ENCODE results near the gene GATA2.

Gene GATA2

DNA sequence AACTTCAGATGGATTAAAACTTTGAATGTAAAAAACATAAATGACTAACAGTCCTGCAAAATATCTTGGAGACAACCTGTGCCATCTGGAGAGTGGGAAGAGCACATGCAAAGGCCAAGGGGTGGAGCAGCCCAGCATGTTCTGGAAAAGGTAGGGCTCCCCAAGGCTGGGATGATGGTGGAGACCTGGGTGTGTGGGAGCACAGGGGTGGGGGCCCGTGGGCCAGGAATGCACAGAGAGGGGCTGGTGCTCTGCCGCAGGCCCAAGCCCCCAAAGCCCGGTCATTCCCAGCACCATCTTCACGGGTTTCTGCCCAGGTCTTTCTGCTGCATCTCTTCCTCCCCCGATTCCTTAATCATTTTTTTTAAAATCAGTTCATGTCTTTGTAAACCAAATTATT is 9.7 kb upstream of the GATA2 start:
- DNase-seq (ENCODE audit: low read depth, low spot score) = no peak

DNA sequence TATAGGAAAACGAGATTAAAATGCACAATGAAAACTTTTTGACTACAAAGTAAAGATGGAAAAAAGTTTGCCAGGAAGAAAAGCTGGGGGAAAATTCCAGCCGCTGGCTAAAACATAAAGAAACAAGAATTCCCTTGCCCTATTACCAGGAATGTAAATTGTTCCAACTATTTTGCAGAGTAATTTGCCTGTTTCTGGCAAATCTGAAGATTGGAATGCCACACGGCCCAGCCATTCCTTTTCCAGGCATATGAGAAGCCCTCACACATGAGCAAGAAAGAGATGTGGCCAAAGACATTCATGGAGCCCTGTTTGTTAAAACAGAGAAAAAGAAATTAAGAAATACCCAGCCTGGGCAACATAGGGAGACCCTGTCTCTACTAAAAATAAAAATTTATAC is 8.4 kb upstream of the GATA2 start:
- no peak for DNase-seq (ENCODE audit: low read depth, low spot score)

DNA sequence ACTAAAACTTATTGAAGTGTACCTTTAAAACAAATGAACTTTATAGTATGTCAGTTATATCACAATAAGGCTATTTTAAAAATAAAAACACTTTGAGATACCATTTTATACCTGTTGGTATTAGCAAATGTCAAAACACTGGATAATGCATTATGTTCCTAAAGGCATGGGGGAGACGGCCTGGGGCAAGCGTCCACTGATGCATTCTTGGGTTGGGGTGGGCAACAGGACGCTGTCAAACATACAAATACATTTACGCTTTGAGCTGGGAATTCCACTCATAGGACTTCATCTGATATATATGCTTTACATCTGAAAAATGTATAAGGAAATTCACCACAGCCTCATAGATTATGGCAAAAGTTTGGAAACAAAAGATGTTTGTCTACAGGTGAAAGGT is 7.6 kb upstream of the GATA2 start:
- no peak for DNase-seq (ENCODE audit: low read depth, low spot score)

DNA sequence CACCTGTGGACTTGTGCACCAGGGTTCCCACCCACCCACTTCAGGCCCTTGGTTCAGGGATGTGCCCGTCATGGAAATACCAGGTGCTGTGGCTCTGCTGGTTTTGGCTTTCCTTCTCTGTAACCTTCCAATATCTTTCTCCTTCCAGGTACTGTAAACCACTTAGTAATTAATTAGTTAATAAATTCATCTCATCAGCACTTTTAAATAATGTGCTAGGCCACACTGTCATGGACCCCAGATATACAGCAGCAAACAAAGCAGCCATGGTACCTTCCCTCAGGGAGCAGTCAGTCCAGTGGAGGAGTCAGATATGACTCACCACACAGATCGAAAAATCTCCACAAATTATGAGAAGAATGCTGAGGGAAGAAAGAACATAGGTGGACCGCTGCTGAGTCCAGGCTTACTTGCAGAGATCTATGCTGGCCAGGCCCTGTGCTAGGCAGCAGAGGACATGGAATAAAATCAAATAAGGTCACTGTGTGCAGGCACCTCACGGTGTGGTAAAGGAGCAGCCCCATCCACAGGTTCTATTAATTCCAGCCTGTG is 6.8 kb upstream of the GATA2 start:
- DNase-seq (ENCODE audit: low read depth, low spot score) = no peak

DNA sequence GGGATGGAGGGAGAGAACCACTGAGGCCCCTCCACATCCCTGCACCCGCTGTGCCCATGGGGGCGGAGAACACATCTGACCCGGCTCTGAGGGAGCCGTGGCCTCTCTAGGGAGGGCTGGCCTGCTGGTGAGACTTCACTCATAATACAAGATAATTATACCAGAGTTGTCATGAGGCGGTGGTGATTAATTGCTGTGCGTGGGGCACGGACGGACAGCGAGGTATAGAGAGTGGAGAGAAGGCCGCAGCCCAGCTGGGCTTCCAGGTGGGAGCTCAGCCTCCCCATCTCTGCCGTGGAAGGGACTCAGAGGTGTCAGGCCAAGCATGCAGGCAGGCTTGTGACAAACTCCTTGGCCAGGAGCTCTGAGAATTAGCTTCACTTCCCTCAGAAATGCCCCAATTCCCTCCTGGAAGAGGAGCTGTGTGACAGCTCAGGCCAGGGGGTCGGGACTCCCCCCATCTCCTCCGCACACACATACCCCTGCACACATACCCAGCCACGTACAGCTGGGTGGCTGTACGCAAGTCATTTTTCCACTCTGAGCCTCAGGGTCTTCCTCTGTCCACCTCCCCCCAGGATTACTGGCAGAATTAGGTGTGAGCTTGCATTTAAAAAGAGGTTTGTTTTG is 6.0 kb upstream of the GATA2 start:
- DNase-seq (ENCODE audit: low read depth, low spot score) = peak; percentile 53

DNA sequence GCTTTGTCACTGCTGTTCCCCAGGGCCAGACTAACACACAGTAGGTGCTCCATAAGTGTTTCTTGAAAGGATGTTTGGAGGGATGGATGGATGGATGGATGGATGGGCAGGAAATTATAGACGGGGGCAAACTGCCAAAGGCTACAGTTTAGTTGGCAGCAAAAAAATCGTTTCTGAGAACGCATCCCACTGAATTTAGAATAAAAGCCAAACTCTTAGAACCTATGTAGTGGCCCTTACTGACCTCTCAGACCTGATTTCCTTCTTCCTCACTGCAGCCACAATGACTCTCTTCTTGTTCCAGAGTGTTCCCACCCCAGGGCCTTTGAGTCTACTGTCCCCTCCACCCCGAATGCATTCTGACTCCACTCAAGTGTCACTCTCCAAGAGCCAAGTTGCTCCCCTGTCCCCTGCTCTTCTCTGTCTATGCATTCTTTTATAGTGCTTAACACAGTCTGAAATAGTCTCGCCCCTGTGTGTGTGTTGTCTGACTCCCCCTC is 5.2 kb upstream of the GATA2 start:
- no peak for DNase-seq (ENCODE audit: low read depth, low spot score)

DNA sequence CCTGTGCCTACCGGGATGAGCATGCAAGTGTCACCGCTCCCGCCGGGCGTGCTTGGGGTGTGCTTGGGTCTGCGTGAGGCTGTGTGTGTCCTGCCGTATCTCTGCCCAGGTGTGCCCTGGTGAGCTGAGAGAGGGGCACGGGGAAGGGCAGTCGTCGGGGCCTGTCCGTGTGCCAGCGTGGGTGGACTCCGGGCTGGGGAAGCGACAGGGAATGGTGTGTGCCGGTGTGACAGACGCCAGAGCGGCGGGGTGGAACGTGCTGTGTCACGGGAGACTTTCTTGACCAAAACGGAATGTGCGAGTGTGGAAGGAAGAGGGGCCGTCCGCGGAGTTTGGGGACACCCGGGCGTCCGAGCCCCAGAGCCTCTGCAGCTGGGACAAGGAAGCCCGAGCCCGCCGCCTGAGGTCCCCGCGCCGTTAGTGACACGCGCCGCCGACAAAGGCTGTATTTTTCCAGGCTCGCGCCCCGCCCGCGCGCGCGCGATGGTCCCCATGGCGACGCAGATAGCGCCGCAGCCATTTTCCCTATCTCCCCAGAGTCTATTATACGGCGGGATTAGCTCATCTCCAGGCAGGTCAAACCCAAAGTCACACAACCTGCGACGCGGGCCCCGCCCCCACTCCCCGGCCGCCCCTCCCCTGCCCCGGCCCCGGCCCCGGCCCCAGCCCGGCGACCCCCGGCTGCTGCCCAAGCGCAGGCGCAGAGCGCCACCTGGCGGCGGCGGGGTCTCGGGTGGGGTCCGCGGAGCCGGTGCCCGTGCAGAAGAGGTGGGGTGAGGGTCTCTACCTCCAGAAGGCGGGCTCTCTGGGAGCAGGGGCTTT is 4.5 kb upstream of the GATA2 start:
- DNase-seq (ENCODE audit: low read depth, low spot score) = peak; percentile 87

DNA sequence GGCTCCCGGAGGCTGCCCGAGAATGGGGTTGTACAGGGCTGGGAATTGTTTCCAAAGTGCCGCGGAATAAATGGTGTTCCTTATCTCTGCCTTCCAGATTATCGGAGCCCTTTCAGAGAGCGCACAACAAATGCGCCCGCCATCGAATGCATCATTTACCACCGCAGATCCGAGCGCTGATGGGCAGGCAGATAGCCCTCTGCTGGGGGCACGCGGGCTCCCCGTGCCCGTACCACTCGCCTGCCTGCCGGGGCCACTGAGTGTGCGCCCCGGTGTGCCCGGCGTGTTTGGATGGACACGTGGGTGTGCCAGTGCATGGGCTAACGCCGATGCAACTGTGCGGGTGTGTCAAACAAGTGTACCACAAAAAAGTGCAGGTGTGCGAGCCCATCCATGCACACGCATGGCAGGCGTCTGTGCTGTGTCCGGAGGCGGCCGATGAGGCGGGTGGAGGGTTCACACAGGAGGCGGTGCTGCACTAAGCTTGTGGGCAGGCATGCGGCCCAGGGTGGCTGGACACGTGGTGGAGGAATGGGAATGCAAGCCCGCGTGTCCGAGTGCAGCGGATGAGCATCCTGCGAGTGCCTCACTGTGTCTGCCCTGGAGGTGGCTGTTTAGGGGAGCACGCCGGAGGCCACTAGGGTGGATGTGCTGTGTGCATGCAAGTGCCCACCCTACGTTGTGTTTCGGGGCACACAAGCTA is 3.8 kb upstream of the GATA2 start:
- DNase-seq (ENCODE audit: low read depth, low spot score) = peak; percentile 57

DNA sequence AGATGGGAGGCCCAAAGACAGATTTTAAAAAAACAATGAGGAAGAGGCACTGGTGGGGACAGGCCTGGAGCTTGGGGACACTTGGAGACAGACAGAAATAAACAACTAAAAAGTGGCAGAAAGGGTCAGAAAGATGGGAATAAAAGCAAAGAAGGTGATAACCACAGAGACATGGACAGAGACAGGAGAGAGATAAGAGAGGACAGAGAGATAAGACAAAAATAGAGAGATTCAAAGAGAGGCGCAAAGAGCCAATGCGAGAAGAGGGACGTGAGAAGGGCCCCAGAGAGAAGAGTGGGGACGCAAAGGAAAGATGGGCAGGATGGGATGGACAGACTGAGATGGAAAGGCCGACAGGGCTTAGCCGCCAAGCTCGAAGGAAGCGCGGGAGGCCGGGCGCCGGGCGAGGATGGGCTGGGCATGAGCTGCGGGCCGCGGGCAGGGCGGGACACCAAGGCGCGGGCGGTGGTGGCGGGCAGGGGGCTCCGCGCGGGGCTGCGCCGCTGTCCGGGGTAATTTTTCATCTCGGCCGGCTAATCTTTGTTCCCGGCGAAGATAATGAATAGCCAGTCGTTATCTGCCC is 3.1 kb upstream of the GATA2 start:
- DNase-seq (ENCODE audit: low read depth, low spot score) = peak; percentile 8

DNA sequence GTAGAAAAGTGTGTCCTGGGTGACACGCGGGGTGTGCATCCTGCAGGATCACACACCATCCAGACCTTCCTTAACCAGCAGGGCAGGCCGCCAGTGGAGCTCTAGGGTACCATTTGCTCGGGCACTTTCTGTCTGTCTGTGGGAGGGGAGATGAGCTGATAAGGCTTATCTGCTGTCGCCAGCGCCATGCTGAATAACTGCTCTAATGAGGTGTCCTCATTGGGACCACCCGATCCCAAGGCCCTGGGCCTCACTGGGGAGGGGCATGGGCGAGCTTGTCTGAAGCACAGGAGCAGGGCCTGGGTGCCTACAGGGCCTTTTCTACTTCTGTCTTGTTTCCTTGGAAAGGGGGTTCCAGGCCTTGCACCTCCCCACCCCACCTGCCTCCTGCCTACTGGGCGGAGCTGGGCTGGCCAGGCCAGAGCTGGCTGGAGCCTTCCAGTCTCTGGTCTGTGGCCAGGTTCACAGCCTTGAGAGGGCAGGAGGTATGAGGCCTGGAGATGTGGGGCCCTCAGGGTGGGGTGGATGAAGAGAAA is 2.5 kb upstream of the GATA2 start:
- peak; percentile 30 for DNase-seq (ENCODE audit: low read depth, low spot score)

DNA sequence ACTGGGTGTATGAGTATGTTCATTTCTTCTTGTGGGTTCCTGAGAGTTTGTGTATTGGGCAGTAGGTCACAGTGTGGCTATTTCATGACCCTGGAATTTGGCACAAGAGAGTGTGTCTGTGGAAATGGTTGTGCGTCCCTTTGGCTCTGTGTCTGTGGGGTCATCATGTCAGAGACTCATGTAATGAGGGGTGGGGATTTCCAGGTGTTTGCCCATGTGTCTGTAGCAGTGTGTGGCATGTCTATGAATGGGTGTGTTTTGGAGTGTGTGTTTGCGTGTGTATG is 1.3 kb upstream of the GATA2 start:
- no peak for DNase-seq (ENCODE audit: low read depth, low spot score)

DNA sequence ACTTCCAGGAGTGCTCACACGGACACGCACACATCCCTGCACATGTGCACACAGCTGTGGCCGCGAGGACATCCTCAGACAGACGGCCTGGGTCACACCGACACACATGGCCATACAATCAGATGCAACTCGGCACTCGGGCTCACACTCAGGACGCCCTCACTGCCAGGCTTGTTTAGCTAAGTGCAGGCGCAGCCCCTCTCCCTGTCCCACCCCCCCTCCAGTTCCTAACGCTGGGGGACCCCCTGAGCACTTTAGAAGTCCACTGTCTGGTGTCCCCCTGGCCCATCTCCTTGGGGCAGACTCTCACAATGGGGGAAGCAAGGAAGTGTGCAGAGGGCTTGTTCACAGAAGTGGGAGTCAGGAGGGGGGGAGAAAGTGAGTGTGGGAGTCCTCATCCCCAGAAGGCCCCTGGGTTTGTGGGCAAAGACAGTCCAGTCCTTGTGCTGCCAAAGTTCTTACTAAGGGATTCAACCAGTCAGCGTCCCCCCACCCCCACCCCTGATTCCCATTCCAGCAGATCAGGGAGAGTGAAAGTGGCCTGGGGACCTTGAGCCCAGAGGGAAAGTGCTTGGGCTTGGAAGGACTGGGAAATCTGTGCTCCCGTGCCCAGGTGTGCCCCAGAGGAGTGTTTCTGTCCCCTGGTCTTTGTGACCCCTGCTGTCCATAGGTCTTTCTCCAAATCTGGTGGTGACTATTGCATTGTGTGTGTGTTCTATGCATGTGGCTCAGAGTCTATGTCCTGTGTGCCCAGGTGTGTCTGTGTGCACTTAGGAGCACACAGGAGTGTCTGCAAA is 767 bp upstream of the GATA2 start:
- DNase-seq (ENCODE audit: low read depth, low spot score) = peak; percentile 29

DNA sequence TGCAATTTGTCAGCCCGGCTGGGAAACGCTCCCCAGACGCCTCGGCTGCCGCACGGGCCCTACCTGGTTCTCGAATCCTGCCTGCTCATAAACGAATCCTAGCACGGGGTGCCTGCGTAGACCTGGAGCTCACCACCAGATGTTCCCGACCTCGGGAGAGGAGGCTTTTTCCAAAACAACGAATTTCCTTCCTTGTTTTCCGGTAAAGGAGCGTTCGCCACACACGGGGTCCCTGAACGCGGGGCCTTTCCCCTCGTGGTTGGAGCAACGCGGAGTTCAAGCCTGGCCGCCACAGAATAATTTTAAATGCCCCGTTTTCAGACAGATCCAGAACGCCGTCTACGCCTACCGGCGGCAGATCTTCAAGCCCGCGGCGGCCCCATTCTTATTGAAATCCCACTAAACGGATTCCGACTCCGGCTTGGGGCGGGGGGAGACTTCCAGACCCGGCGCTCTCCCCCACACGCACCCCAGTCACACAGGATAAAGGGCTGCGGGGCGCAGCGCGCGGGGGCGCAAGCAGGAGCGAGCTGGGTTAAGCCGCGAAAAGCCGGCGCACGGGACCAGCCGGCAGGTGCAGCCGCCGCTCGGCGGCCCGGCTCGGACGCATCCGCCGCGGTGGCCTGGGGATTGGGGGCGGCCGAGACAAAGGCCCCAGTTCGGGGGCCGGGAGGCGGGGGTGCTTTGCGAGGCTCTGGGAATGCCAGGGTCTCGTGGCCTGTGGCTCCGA is 895 bp downstream of the GATA2 start:
- DNase-seq (ENCODE audit: low read depth, low spot score) = peak; percentile 74

DNA sequence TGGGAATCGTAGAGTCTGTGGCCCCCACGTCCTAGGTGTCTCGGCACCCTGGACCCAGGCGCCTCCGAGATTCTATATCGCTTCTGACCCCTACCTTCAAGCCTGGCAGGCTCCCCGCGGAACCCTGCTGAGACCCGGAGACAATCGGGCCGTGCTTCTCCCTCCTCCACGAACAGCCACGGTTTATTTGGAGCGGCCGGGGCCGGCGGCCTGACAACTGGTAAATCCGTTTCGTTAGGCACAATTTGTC is 1.4 kb downstream of the GATA2 start:
- no peak for DNase-seq (ENCODE audit: low read depth, low spot score)

DNA sequence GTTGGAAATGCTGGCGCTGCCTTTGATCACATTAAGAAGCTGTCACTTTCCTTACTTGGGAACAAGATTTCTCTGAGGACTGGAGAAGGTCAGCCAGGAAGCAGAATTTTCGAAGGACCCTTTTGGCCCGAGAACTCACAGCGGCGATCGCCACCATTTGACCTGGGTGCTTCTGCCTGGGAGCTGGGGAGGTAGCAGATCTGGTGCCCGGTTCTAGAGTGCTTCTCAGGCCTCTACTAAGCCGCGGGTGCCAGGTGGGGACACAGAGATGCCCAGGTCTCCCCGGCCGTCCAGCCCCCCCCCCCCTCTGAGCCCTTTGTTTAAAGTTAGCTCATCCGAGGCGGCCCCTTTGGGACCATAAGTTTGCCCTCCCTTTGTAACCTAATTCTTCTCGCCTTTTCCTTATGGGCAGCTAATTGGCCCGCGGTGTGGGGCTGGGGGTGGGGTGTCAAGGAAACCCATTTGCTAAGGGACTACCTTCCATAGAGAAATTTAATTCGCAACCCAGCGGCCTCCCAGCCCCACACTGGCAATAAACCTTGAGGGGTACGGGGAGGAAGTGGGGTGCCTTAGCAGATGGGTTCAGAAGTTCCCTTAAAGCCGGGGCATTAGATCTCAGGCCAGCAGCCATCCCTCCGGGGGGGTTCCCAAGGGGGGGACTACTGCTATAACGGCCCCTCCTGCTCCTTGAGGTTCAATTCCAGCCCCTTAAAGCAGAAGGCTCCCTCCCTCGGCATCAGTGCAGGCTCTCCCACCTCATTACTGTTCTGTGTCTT is 1.9 kb downstream of the GATA2 start:
- DNase-seq (ENCODE audit: low read depth, low spot score) = peak; percentile 47

DNA sequence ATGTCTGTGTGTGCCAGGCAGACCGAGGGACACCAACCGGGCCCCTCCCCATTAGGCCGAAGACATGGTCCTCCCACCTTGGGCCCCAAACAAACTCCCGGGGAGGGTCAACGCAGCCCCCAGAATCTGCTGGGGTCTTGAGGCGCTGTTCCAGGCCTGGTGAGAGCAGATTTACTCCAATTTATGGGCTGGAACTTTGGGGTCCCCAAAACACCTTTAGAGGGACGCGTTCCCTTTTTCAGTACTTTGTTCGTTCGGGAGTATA is 2.4 kb downstream of the GATA2 start:
- no peak for DNase-seq (ENCODE audit: low read depth, low spot score)

DNA sequence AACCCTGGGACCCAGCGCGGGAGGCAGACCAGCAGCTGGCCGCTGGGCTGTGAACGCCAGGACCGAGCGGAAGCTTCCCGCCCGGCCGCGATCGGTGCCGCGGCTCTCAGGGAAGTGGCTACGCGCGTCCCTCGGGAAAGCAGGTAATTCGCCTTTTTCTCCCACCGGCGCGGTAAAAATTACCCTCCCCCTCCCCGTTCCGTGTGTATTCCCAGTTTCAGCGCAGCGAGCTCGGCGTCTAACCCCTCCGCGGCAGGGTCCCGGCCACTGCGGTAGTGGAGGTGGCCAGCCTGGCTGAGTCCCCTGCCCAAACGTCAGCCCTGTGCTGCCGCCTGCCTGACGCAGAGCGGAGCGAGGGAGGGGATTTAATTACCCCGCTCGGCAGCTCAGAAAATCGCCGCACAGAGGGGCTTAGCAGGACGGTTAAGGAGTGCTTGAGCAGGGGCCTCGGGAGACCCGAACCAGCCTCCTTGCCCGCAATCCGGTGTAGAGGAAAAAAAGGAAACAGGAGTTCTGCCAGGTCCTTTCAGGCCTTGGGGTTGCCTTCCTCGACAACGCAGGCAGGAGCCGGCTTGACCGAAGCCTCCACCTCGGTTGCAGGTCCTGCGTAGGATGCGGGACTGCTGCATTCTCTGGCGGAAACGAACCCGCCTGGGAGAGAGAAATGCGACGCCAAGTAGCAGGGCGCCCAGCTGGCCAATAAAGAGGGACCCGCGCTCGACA is 2.9 kb downstream of the GATA2 start:
- DNase-seq (ENCODE audit: low read depth, low spot score) = peak; percentile 89

DNA sequence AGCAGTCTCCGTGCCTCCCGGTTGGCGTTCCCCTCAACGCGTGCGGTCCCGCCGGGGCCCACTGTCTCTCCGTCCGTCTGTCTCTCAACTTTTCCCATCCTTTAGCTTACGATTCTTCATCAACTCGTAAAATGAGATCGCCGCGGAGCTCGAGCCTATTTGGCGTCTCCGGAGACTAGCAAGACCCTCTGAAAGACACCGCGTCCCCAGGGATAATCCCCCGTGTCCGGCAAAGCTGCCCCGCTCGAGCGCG is 3.4 kb downstream of the GATA2 start:
- DNase-seq (ENCODE audit: low read depth, low spot score) = no peak

DNA sequence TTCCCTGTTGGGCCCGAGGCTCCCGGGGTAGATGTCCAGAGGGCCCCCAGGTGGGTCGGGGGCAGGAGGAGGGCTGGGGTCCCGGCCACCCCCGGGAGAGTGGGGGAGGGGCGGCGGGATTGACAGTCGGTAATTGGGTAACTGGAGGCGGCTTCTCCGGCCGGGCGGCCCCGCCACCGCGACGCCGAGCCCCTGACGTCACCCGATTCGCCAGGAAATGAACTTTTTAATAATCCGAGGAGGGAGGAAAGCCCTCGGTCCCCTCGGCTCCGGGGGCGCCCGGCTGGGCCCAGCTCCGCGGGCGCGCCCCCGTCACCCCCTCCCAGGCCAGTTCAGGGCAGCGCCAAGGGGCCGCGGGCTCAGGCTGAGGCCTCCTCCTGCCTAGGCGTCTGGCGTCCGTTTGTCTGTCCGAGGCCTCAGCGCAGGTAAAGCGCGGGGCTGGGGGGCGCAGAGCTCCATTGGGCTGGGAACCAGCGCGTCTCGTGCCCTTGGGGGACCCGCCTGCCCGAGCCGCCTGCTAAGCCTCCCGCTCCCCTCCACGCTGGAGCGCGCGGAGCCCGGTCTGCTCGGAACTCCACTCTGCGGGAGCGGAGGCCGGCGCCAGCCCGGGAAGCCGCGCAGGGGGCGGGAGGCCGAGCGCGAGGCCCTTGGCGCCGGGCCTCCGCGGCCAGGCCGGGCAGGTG is 3.9 kb downstream of the GATA2 start:
- DNase-seq (ENCODE audit: low read depth, low spot score) = peak; percentile 77

Measured in ELF-1 (cell line).